Pulmonary artery endothelial cell (primary cell): Measurements from ENCODE around the gene RBM39. TPM values are rescaled to one million over a fixed set of nuclear protein-coding genes. Genes with fewer than 3 reads are reported as not detected.
A peak's percentile ranks its signal among the peaks of the same experiment; 100 is the strongest.
"Not testable (repeated sequence)": the region's sequence is repeated elsewhere in the genome, so short reads cannot be mapped to it uniquely, and the experiment has no call there.

Experiments used
- DNase-seq: peaks from one replicate; pipeline ENCODE4 v3.0.0-alpha.2; 2011; ENCODE audit warnings: low read depth, low spot score
- total RNA-seq: library from RNA; depleted of rRNA; stranded (reverse); fragments of >200 nt; gene quantifications from 2 replicates; pipeline ENCODE4 v1.2.3, GENCODE V29; 2014

The RBM39 gene
- total RNA-seq, 1 donor from 2014 or later, result 247 TPM

DNA sequence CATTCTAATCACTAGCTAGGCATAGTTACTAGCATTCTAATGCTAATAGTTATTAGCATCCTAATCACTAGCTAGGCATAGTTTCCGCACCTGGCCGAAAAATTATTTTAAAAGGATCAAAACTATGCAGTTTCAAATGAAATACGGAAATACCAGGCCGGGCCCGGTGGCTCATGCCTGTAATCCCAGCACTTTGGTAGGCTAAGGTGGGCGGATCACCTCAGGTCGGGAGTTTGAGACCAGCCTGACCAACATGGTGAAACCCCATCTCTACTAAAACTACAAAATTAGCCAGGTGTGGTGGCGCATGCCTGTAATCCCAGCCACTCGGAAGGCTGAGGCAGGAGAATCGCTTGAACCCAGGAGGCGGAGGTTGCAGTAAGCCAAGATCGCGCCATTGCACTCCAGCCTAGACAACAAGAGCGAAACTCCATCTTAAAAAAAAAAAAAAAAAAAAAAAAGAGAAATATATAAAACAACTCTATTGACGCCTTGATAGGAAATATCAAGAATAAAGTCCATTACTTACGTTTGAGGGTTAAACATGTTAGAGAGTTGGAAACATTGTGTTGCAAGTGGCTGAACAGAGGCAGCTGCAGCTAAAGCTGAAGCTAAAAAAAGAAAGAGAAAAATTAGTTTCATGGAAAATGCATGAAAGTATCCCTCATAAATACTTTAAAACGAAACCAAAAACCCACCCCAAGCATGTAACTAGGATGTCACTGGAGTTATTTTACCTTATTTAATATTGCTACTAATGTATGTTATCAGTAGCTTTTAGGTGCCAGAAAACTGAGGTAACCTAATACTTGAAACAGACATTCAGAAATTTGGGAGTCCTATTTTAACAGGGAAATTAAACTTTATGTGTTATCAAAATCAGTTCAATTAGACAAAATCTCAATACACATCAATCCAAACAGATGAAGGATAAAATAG is 35.2 kb downstream of the RBM39 start:
- DNase-seq, result not testable (repeated sequence)

DNA sequence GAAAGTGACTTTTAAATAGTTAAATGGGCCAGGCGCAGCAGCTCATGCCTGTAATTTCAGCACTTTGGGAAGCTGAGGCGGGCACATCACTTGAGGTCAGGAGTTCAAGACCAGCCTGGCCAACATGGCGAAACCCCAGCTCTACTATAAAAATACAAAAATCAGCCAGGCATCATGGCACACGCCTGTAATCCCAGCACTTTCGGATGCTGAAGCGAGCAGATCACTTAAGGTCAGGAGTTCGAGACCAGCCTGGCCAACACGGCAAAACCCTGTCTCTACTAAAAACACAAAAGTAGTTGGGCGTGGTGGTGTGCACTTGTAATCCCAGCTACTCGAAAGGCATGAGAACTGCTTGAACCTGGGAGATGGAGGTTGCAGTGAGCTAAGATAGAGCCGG is 36.2 kb downstream of the RBM39 start:
- DNase-seq, result not testable (repeated sequence)

DNA sequence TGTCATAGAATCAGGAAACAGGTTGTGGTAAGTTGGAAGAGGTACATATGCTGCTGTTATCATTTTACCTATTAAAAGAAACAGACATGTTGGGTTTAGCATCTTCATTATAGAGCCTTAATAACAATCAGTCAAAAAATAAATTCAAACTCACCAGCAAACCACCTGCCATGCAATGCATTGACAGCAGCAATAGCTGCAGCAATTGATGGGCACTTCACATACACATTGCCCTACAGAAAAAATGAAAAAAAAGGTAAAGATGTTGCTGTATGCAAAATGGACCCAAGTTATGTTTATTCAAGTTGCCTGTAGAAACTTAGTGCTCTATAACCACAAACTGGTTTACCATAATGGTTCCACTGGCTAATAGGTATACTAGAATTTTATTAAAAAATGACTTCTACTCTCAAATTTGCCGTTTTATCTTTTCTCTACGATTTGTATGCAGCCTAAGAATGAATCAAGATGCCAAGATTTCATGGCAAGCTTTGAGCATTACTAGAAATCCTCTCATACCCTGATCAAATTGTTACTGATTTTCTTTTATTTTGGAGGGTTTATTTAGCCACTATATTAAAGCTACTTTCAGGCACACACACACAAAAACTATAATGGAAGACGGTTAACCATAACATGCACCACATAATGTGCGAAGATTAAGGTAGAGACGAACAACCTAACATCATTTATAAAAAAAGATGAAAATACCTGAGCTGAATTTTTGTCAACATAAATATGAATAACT is 37.4 kb downstream of the RBM39 start:
- DNase-seq, result no peak

- no peak for DNase-seq
These were observed 39.0 kb downstream of the RBM39 start for GRCh38 chr20:35702824-35703695.

DNA sequence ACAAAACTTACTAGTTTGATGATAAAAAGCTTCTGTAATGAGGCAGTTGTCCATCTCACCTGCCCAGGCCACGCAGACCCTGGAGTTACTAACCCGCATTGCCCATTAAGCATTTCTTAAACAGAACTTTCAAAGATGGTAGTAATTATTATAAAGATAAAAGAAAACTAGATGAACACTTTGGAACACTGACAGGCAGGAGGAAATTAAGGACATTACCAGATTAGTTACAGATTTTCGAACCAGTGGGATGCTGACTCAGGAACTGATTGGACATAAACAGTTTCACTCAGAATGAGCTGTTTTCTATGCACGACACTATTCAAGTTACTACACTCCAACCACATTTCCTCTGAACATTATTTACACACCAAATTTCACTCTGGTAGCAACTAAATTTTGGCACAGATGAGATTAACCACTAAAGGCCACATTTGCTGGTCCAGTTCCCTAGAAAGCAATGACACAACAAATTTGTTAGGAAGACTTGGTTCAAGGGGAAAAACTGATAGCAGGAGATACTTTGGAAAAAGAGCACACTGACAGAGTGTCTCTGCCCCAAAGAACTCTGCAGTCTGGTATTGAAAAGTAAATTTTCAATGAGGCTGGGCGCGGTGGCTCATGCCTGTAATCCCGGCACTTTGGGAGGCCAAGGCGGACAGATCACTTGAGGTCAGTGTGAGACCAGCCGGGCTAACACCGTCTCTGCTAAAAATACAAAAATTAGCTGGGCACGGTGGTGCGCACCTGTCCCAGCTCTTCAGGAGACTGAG is 39.8 kb downstream of the RBM39 start:
- DNase-seq, result no peak

GRCh38 chr20:35700625-35701148 is 41.4 kb downstream of the RBM39 start:
- no peak for DNase-seq

- DNase-seq, result no peak
These were observed 42.0 kb downstream of the RBM39 start for GRCh38 chr20:35699957-35700624.

DNA sequence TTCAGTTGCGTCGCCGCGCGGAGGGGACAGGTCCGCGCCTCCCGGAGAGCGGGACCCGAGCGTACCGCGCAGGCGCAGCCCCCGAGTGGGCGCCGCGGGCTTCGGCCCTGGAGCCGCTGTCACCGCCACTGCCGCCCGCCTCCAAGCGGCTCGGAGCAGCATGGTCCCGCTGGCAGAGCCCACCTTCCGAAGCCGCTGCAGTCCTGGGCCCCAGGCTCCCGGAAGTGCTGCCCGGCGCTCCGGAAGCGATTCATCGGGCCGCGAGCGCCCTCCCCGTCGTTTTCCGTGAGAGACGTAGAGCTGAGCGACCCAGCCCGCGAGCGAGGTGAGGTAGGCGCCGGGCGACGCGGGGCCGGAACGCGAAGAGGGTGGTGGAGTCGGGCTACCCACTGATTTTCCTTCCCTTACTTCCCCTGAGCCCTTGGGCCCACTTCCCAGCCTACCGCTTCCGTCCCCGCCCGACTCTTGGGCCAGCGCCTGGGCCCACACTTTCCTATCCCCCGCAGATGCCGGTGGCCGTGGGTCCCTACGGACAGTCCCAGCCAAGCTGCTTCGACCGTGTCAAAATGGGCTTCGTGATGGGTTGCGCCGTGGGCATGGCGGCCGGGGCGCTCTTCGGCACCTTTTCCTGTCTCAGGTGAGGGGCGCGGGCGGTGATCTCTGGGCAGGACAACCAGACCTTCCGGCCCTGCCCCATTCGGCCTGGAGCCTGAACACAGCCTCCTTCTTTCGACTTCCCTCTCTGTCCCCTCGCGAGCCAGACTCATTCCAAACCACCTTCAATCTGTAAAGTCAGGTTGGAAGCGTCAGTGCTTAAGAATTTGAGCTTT is 42.7 kb downstream of the RBM39 start, which contains the start of the genes NFS1 and ROMO1:
NFS1 (minus strand) TSS at position 226 of the 830 bp plus-strand sequence; CDS start at position 162, 64 bp downstream.
ROMO1 (plus strand) TSS at position 279 of the 830 bp plus-strand sequence; CDS start at position 507, 228 bp downstream.
- peak; percentile 45 for DNase-seq

GRCh38 chr20:35698298-35699126 is 43.5 kb downstream of the RBM39 start:
- DNase-seq, result no peak

GRCh38 chr20:35697696-35698297 is 44.3 kb downstream of the RBM39 start:
- DNase-seq, result no peak

DNA sequence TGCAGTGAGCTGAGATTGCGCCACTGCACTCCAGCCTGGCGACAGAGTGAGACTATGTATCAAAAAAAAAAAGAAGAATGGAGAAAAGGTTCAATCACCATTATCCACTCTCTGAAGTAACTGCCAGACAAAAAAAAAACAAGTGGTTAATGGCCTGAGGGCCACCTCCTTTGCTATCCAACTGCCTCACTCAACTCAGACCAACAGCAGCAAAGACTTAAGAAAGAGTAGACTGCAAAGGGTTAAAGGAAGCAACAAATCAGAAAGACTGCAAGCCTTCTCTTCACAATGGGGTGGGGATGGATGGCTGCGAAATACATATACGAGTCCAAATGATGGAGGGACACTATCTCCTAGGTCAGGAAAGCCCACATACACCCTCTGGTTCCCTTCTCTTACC is 46.1 kb downstream of the RBM39 start:
- DNase-seq, result no peak

- DNase-seq, result no peak
These were observed 46.8 kb downstream of the RBM39 start for GRCh38 chr20:35695245-35695749.

DNA sequence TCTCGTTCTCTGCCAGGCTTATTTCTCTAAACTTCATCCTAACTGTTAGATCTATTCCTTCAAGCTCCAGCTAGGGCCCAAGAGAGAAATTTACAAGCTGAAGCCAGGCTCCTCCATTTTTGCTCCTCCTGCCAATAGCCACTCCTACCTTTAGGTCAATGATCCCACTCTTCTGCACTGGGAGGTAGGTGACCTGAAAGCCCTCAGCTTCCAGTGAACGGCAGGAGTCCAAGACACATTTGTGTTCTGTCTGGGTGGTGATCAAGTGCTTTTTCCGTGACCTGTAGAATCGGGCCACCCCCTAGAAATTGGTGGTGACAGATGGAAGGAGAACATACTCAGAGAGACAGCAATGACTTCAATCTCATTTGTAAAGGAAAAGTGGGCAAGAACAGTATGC is 51.8 kb downstream of the RBM39 start:
- DNase-seq, result no peak

DNA sequence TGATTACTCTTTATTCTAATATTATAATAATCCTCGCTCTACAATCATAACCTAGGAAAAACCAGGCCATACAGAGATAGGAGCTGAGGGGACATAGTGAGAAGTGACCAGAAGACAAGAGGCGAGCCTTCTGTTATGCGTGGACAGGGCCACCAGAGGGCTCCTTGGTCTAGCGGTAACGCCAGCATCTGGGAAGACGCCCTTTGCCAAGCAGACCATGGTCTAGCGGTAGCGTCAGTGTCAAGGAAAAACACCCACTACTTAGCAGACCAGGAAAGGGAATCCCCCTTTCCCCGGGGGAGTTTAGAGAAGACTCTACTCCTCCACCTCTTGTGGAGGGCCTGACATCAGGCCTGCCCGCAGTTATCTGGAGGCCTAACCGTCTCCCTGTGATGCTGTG is 55.2 kb downstream of the RBM39 start:
- not testable (repeated sequence) for DNase-seq

- not testable (repeated sequence) for DNase-seq
These were observed 56.7 kb downstream of the RBM39 start for GRCh38 chr20:35685368-35685767.

DNA sequence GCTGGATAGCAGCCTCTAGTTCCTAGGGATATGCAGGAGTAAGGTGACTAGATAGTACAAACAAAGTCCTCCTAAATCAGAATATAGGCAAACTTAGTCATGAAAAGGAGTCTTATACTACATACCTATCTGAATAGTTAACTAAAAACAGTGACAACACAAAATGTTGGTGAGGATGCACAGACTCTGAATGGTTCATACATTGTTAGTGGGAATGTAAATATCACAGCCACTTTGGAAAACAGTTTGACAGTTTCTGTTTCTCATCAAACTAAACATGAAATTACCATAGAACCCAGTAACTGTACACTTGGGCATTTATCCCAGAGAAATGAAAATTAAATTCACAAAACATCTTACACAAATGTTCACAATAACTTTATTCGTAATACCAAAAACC is 60.1 kb downstream of the RBM39 start:
- no peak for DNase-seq
